Trophoblast cell (in vitro differentiated cells and primary cell): ENCODE measurements around the gene KLHDC3.

ENCODE experiments used
- DNase-seq, 2 donors: peaks; one replicate each; pipeline ENCODE4 v3.0.0-alpha.2; 2016
- H2AFZ ChIP-seq: 2 replicates; pipeline ENCODE4 v1.6.1; 2013; ENCODE audit warnings: low read length, moderate library complexity, mild to moderate bottlenecking; ENCODE audit not compliant: insufficient read depth, poor library complexity
- H2AK5ac ChIP-seq: 2 replicates; pipeline ENCODE4 v1.6.1; 2013; ENCODE audit warnings: mild to moderate bottlenecking, low read length
- H2BK120ac ChIP-seq: 2 replicates; pipeline ENCODE4 v1.6.1; 2013; ENCODE audit warnings: low read length, mild to moderate bottlenecking, moderate library complexity; ENCODE audit not compliant: insufficient read depth, poor library complexity
- H2BK12ac ChIP-seq: 2 replicates; pipeline ENCODE4 v1.6.1; 2013; ENCODE audit warnings: mild to moderate bottlenecking, low read length, moderate library complexity
- H2BK5ac ChIP-seq: 2 replicates; pipeline ENCODE4 v1.6.1; 2013; ENCODE audit warnings: low read length, low read depth, moderate library complexity, mild to moderate bottlenecking; ENCODE audit not compliant: poor library complexity
- H3K14ac ChIP-seq: 2 replicates; pipeline ENCODE4 v1.6.1; 2013; ENCODE audit warnings: mild to moderate bottlenecking, low read length
- H3K18ac ChIP-seq: 2 replicates; pipeline ENCODE4 v1.6.1; 2013; ENCODE audit warnings: mild to moderate bottlenecking, low read length
- H3K23ac ChIP-seq: 2 replicates; pipeline ENCODE4 v1.6.1; 2013; ENCODE audit warnings: low read length
- H3K27ac ChIP-seq: 2 replicates; pipeline ENCODE4 v1.5.1; 2013; ENCODE audit warnings: low read depth, mild to moderate bottlenecking, inconsistent platforms, low read length, moderate library complexity
- H3K27me3 ChIP-seq: 2 replicates; pipeline ENCODE4 v1.6.1; 2013; ENCODE audit warnings: inconsistent platforms, mild to moderate bottlenecking, low read length, moderate library complexity; ENCODE audit not compliant: insufficient read depth
- H3K36me3 ChIP-seq, 2 experiments: 1 replicate in 1 of 2; 2 replicates in 1 of 2; pipeline ENCODE4 v1.6.1; 2013; ENCODE audit warnings: low read length in 2 of 2, mild to moderate bottlenecking in 2 of 2, moderate library complexity in 1 of 2; ENCODE audit not compliant: insufficient read depth in 2 of 2, control insufficient read depth in 1 of 2
- H3K4ac ChIP-seq: 2 replicates; pipeline ENCODE4 v1.6.1; 2013; ENCODE audit warnings: low read depth, mild to moderate bottlenecking, low read length, moderate library complexity
- H3K4me1 ChIP-seq, 2 experiments: 1 replicate in 1 of 2; 2 replicates in 1 of 2; pipeline ENCODE4 v1.6.1; 2013; ENCODE audit warnings: low read length in 2 of 2, mild to moderate bottlenecking in 2 of 2, moderate library complexity in 1 of 2; ENCODE audit not compliant: insufficient read depth in 2 of 2, control insufficient read depth in 1 of 2
- H3K4me2 ChIP-seq: 2 replicates; pipeline ENCODE4 v1.6.1; 2013; ENCODE audit warnings: inconsistent platforms, mild to moderate bottlenecking, low read length, moderate library complexity
- H3K4me3 ChIP-seq: 2 replicates; pipeline ENCODE4 v1.5.1; 2013; ENCODE audit warnings: mild to moderate bottlenecking, low read depth, low read length, inconsistent platforms
- H3K79me1 ChIP-seq: one replicate; pipeline ENCODE4 v1.6.1; 2013; ENCODE audit warnings: low read length
- H3K79me2 ChIP-seq: 2 replicates; pipeline ENCODE4 v1.6.1; 2013; ENCODE audit warnings: low read length, mild to moderate bottlenecking; ENCODE audit not compliant: control insufficient read depth, insufficient read depth, poor library complexity
- H3K9ac ChIP-seq: 2 replicates; pipeline ENCODE4 v1.6.1; 2013; ENCODE audit warnings: mild to moderate bottlenecking, low read length
- H3K9me3 ChIP-seq: 2 replicates; pipeline ENCODE4 v1.6.1; 2013; ENCODE audit warnings: low read depth, mild to moderate bottlenecking, control low read depth, inconsistent platforms, low read length; ENCODE audit not compliant: insufficient read depth
- H4K12ac ChIP-seq: 2 replicates; pipeline ENCODE4 v1.6.1; 2013; ENCODE audit warnings: low read depth, mild to moderate bottlenecking, low read length, moderate library complexity
- H4K8ac ChIP-seq: 2 replicates; pipeline ENCODE4 v1.6.1; 2013; ENCODE audit warnings: low read depth, mild to moderate bottlenecking, low read length, moderate library complexity
- H4K91ac ChIP-seq: one replicate; pipeline ENCODE4 v1.6.1; 2013; ENCODE audit warnings: low read depth, mild to moderate bottlenecking, low read length, moderate library complexity
- WGBS: extraction: QIAGEN DNeasy Blood & Tissue Kit; methylation state at CpG from one replicate; pipeline ENCODE4 v1.1.7; 2013; ENCODE audit warnings: missing lambda C conversion rate; ENCODE audit not compliant: insufficient read length, insufficient coverage; ENCODE audit errors: extremely low coverage; 5-methylcytosine and 5-hydroxymethylcytosine counted together

Gene KLHDC3

DNA sequence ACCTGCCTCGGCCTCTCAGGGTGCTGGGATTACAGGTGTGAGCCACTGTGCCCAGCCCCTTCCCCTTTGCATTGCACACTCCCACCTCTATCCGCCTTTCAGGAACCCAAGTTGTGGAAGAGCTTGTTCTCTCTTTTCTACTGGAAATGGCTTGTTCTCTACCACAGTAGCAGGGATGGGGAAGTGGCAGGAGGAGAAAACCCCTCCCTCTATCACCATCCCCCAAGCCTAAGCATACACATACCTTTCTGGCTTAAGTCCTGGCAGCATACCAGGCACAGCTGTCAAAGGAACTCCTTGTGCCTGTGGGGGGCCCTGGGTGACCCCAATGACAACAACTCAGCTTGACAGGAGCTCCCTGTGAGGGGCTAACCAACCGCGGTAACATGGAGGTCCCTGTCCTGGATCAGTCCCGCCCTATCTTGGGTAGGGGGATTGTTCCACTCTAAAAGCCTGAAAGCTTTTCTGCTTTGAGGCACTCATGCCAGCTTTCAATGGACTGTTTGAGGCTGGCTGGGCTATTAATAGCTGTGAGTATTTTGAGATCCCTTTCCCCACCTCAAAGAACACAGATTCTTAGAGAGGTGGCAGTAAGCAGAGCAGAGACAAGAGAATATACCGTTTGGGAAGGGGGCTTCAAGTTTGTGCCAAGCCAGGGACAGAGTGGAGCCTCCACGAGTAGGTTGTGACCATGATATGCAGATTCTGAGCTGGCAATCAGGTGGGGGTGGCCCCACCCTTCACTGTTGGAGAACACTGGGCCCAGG, 2.3 kb downstream of the KLHDC3 start:
- Histone ChIP-seq H4K8ac (no peak overlapping the region), H3K79me1 (peaks cover 7% of the 10 kb centered on the region), H3K27ac (no peak overlapping the region), H2BK120ac (no peak overlapping the region), H4K91ac (no peak overlapping the region), H2AK5ac (no peak overlapping the region), H3K9me3 (no peaks in the 10 kb centered on the region), H3K9ac (no peak overlapping the region), H3K36me3 (peaks cover 34 to 44% of the 10 kb centered on the region in 2 experiments), H3K4me2 (no peak overlapping the region), H2AFZ (no peak overlapping the region), H4K12ac (no peak overlapping the region), H3K27me3 (no peaks in the 10 kb centered on the region), H3K23ac (no peak overlapping the region), H3K4me3 (no peak overlapping the region), H3K4me1 (peaks cover 6 to 19% of the 10 kb centered on the region in 2 experiments), H3K4ac (no peak overlapping the region), H3K18ac (peak overlapping the region; percentile 11), H2BK12ac (no peak overlapping the region), H2BK5ac (no peak overlapping the region), H3K79me2 (peaks cover 8% of the 10 kb centered on the region), H3K14ac (no peak overlapping the region)
- no CpG with 5 or more reads among the region's 7 CpGs for WGBS
- DNase-seq = no peak

DNA sequence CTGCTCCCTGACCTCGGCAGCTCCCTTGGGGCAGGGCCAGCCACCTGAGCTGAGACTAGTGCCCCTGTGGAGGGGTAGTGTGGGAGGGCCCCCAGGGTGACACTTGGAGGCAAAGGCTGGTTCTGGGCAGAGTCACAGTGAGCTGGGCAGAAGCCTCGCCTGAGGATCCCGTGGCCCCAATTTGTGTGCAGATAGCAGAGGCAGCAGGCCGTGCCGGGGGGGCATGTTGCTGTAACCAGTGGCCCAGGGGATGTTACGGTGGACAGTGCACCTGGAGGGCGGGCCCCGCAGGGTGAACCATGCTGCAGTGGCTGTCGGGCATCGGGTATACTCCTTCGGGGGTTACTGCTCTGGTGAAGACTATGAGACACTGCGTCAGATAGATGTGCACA, 2.9 kb downstream of the KLHDC3 start:
- H2BK120ac ChIP-seq = no peak overlapping the region
- H3K79me1 ChIP-seq = peaks cover 10% of the 10 kb centered on the region
- H2AK5ac ChIP-seq = no peak overlapping the region
- H4K12ac ChIP-seq = no peak overlapping the region
- no peak overlapping the region for H3K4ac ChIP-seq
- no peak overlapping the region for H4K91ac ChIP-seq
- no peak overlapping the region for H3K9ac ChIP-seq
- no peak overlapping the region for H2BK5ac ChIP-seq
- no peak overlapping the region for H4K8ac ChIP-seq
- no peak overlapping the region for H3K14ac ChIP-seq
- peaks cover 11% of the 10 kb centered on the region for H3K79me2 ChIP-seq
- WGBS = no CpG with 5 or more reads among the region's 12 CpGs
- DNase-seq = no peak
- H3K9me3 ChIP-seq = no peaks in the 10 kb centered on the region
- H3K27ac ChIP-seq = no peak overlapping the region
- H3K36me3 ChIP-seq = peaks cover 28 to 38% of the 10 kb centered on the region in 2 experiments
- peaks cover 6 to 19% of the 10 kb centered on the region in 2 experiments for H3K4me1 ChIP-seq
- H2BK12ac ChIP-seq = no peak overlapping the region
- H2AFZ ChIP-seq = no peak overlapping the region
- H3K27me3 ChIP-seq = no peaks in the 10 kb centered on the region
- H3K4me3 ChIP-seq = no peak overlapping the region
- H3K18ac ChIP-seq = peak overlapping the region; percentile 11
- no peak overlapping the region for H3K23ac ChIP-seq
- H3K4me2 ChIP-seq = no peak overlapping the region

DNA sequence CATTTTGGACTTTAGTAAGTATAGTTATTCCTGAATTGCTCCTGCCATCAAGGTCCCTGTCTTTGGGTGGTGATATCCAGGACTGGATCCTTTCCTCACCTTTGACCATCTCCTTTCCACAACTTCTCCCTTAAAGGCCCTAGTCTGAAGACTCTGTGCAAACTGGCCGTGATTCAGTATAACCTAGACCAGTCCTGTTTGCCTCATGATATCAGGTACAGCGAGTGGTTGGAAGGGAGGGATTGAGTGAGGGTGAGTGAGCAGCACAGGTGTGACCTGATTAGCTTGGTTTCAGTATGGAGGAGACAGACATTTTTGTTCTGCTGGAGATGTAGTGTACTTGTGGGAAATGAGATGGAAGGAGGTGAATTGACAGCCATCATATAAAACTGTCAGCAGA, 5.1 kb downstream of the KLHDC3 start:
- H3K36me3 ChIP-seq = peaks cover 31 to 39% of the 10 kb centered on the region in 2 experiments
- no peak overlapping the region for H3K27ac ChIP-seq
- H3K4me2 ChIP-seq = no peak overlapping the region
- H2BK5ac ChIP-seq = no peak overlapping the region
- no peak overlapping the region for H2BK12ac ChIP-seq
- WGBS = no CpG with 5 or more reads among the region's 2 CpGs
- H4K12ac ChIP-seq = no peak overlapping the region
- no peak overlapping the region for H3K9ac ChIP-seq
- H2BK120ac ChIP-seq = no peak overlapping the region
- no peak overlapping the region for H3K18ac ChIP-seq
- no peak overlapping the region for H3K4me3 ChIP-seq
- no peak overlapping the region for H3K23ac ChIP-seq
- no peak for DNase-seq
- peaks cover 9% of the 10 kb centered on the region for H3K79me1 ChIP-seq
- H2AK5ac ChIP-seq = no peak overlapping the region
- peaks cover 10% of the 10 kb centered on the region for H3K79me2 ChIP-seq
- no peak overlapping the region for H2AFZ ChIP-seq
- H3K4me1 ChIP-seq = peaks cover 0 to 13% of the 10 kb centered on the region in 2 experiments
- no peaks in the 10 kb centered on the region for H3K27me3 ChIP-seq
- no peak overlapping the region for H3K4ac ChIP-seq
- no peak overlapping the region for H4K8ac ChIP-seq
- no peak overlapping the region for H4K91ac ChIP-seq
- H3K9me3 ChIP-seq = no peaks in the 10 kb centered on the region
- no peak overlapping the region for H3K14ac ChIP-seq

DNA sequence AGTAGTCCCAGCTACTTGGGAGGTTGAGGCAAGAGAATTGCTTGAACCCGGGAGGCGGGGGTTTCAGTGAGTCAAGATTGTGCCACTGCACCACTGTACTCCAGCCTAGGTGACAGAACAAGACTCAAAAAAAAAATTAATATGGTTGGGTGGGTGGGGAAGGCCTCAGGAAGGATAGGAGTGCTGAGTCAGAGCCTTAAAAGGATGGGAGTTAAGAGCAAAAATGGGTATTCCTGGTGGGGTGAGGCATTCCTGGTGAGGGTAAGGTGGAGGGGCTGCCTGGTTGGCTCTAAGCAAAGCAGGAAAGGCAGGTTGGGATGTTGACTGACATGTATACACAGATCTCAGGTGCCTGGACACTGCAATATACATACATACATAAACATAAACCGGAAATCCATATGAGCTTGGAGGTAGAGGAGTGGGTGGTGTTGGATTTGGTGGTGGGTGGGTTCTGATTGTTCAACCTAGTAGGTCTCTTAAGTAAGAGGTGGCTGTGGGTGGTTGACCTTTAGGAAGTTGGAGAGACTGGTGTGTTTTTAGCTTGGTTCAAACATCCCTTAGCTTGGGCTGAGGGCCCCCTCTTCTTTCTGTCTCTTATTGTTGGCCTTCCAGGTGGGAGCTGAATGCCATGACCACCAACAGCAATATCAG, 6.1 kb downstream of the KLHDC3 start:
- no peak for DNase-seq
- Histone ChIP-seq H3K4me3 (no peak overlapping the region), H3K27ac (no peak overlapping the region), H2AFZ (no peak overlapping the region), H3K27me3 (no peaks in the 10 kb centered on the region), H3K9ac (no peak overlapping the region), H2BK12ac (no peak overlapping the region), H3K4me2 (no peak overlapping the region), H3K79me1 (peaks cover 5% of the 10 kb centered on the region), H3K18ac (no peak overlapping the region), H2BK5ac (no peak overlapping the region), H4K12ac (no peak overlapping the region), H3K9me3 (no peaks in the 10 kb centered on the region), H3K79me2 (peaks cover 7% of the 10 kb centered on the region), H3K23ac (no peak overlapping the region), H3K14ac (no peak overlapping the region), H2BK120ac (no peak overlapping the region), H4K91ac (no peak overlapping the region), H3K4ac (no peak overlapping the region), H2AK5ac (no peak overlapping the region), H4K8ac (no peak overlapping the region), H3K4me1 (peaks cover 0 to 13% of the 10 kb centered on the region in 2 experiments), H3K36me3 (peaks cover 35 to 49% of the 10 kb centered on the region in 2 experiments)
- WGBS = no CpG with 5 or more reads among the region's 3 CpGs
